GM18505 (cell line): ENCODE measurements around the gene GET4.

Experiments
- ATAC-seq: cut with Tn5 transposase; IDR thresholded peaks from one replicate; pipeline ENCODE4 v1.9.1; 2021; ENCODE audit not compliant: unreplicated experiment
- POLR2A ChIP-seq: IDR thresholded peaks from 4 replicates; pipeline ENCODE4 v1.6.1; 2011; ENCODE audit warnings: borderline replicate concordance; ENCODE audit not compliant: insufficient read depth, insufficient read length; ENCODE audit errors: extremely low read depth

The GET4 gene, protein sequence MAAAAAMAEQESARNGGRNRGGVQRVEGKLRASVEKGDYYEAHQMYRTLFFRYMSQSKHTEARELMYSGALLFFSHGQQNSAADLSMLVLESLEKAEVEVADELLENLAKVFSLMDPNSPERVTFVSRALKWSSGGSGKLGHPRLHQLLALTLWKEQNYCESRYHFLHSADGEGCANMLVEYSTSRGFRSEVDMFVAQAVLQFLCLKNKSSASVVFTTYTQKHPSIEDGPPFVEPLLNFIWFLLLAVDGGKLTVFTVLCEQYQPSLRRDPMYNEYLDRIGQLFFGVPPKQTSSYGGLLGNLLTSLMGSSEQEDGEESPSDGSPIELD

DNA sequence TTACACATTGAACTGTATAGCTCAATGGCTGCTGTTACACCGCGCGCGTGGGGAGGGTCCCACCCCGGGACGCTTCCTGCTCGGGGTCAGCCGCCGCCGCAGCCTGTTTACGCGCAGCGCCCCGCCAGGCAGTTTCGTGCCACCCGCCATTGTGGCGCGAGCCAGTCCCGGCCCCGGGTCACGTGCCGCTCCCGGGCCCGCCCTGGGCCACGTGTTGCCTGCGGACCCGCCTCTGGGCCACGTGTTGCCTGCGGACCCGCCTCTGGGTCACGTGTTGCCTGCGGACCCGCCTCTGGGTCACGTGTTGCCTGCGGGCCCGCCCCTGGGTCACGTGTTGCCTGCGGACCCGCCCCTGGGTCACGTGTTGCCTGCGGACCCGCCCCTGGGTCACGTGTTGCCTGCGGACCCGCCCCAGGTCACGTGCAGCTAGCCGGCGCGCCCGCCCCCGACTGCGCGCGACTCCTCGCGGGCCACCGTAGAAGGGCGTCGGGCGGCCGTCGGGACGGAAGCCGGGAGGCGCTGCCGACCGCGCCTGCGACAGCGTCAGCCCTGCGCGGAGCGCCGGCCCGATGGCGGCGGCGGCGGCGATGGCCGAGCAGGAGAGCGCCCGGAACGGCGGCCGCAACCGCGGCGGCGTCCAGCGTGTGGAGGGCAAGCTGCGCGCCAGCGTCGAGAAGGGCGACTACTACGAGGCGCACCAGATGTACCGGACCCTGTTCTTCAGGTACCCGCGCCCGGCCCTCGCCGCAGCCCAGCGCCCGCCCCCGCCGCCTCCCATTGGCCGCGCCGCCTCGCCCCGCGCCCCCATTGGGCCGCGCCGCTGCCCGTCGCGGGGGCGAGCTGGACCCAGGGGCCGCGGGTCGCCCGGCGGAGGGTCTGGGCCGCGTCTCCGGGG lies at the start of gene GET4:
TSS of gene GET4 (plus strand) at position 478 of the 895 bp plus-strand sequence. CDS start at position 570, 92 bp downstream.
- TF ChIP-seq POLR2A = peak; percentile 79
- peak; percentile 66 for ATAC-seq

DNA sequence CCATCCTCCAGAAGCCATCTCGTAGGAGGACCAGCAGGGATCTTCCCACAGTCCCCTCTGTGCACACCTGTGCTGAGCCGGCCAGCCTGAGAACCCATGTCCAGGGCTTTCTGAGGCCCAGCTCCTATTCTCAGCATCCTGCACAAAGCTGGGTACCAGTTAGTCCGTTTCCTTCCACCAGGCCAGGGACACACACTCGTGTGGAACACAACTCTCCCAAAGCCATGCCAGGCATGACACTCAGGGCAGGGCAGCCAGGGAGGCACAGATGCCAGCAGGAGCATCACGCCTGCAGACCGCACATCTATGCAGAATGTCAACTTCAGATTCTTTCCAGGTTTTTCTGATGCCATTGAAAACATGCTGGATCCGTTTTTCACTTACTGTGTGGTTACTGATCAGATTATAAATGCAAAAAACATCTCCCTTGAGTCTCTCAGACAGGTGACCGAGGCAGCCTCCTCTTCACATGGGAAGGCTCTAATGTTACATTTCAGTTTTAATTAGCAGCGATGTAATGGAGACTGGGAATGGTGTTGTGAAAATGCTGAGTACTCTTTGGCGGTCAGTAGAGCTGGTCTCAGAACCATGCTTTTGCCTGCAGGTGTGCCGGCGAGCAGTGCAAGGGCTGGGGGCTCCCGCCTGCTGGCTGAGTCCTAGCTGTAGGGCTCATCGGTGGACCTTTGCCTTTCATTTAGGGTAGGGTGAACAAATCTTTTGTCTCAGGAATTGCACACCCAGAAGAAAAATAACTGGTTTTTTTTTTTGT lies 47.4 kb upstream of the GET4 start:
- ATAC-seq = no peak
- no peak for TF ChIP-seq POLR2A

DNA sequence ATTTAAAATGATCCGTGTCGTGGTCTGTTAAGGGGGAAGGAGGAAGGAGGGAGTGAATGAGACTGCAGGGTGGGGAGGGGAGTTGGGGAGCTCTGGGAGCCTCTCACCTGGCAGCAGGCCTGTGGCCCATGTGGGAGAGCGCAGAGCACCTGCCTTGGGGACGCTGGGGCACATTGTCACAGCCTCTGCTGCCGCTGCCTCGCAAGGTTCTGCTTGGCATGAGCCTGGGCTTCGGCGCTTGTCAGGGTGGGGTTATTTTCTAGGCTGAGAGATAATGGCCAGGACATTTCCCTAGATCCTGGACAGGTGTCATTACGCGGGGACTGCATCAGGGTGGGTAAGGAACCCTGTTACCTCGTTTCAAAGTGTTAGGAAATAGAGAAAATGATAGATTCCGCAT lies 46.3 kb upstream of the GET4 start:
- ATAC-seq = no peak
- no peak for TF ChIP-seq POLR2A

DNA sequence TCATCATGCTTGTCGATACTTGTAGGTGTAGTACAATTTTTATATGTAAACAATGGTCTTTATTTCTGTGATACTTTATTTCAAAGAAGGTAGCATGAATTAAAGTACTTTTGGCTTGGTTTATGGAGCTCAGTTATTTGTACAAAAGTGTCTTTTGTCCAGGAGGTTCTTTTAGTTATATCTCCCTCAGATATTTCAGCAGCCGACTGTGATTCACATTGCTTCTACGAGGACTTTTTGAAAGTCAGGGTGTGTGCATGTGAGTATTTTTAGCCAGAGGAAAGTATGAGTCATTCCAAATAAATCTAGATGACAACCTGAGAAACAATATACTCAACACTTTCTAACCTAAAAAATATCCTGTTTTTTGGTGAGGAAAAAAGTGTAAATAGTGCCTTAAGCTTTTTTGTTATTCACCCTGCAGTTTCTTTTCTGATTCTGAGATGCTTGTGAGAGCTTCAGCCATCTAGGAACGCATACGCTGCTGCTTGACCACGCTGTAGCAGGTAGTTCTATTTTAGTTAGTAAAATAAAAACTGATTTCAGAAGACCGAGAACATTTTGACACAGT lies 44.7 kb upstream of the GET4 start:
- ATAC-seq = peak; percentile 44

DNA sequence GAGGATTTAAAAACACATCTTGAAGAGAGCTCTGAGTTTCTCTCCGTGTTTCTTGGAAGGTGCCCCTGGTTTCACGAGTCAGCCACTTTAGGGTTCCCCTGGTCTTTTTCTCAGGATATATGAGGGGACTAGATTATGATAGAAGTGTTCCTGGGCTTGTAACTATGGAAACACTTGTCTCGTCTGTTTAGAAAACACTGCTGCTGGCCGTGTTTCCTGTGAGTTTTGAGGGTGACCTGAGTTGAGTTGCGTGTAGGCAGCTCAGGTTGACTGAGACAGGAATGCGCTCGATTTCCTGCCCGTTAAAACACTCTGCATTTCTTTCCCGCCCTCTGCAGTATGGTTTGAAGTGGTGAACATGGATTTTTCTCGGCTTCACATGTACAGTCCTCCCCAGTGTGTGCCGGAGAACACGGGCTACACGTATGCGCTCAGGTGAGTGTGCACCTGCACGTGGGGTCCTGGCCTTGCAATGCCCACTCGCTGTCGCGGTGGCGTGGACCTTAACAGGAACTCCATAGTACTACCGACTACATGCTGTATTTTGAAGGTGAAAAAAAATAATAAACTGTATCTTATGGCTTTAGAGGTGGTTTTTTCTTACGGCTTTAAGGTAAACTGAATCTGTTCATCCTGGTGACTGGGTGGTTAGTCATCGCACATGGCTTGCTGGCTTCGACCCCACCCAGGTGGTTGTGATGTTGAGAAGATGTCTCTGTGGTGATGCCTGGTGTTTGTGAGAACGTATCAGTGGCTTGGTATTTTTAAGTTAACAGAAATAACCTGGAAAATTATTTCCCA lies 44.0 kb upstream of the GET4 start, which contains the start of gene SUN1:
TSS of gene SUN1 (plus strand) at position 310 of the 801 bp plus-strand sequence. CDS start at position 359, 49 bp downstream.
- TF ChIP-seq POLR2A = peak; percentile 10
- ATAC-seq = peak; percentile 39

More for the DNA sequence above, 44.7 kb upstream of the GET4 start:
- no peak for TF ChIP-seq POLR2A

DNA sequence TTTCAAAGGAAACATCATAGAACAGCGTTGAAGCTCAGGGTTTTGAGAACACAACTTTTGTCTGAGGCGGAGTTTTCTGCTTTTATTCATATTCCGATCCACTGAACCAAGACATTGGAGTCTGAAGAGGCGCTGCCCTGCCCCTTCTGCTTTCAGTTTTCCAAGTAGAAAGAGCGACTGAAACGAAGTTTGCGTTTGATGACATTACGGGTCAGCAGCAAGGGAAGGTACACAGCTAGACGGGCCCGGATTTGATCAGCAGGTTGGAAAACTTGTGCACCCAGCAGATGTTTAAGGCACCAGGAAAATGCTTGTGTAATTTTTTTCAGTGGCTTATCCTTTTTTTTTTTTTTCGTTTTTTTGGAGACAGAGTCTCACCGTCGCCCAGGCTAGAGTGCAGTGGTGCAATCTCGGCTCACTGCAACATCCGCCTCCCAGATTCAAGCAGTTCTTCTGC lies 43.4 kb upstream of the GET4 start:
- ATAC-seq = no peak
- no peak for TF ChIP-seq POLR2A

DNA sequence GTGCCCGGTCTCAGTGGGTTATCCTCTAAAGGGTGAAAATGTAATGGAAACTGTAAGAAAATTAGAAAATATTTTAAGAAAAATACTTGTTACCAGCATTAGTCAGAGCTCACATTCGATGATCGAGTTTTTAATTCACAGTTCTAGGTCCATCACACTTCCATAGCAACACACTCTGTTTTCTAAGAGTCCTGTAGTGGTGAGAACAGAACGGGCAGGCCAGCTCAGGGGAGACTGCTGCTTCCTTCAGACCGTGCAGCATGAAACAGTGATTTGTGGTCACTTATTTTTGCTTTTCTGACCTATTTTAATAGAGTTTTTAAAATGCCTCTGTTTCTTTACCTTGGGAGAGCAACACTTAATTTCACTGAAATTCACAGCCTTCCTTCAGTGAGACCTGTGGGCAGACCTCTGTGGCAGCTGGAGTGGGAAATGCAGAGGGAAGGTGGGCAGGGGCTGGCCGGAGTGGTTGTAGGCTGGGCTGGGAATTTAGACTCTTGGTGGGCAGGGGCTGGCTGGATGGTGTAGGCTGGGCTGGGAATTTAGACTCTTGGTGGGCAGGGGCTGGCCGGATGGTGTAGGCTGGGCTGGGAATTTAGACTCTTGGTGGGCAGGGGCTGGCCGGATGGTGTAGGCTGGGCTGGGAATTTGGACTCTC lies 42.6 kb upstream of the GET4 start:
- TF ChIP-seq POLR2A = no peak
- ATAC-seq = no peak

DNA sequence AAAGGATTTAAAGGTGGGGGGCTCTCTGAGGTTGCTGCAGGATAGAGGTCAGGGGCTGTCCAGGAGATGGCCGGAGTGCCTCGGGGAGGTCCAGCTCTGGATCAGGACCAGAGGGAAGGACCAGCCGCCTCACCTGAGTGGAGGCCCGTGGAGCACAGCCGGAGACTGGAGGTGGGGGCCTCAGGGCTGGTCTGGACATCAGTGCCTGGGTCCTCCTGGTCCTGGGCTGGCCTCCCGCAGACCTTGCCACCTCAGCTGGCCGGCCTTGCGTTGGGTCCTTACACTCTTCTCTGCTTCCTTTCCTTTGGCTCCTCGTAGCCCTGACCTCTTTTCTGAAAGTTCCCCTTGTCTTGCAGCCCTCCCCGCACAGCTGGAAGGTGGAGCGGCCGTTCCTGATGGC lies 42.1 kb upstream of the GET4 start:
- no peak for TF ChIP-seq POLR2A
- no peak for ATAC-seq

DNA sequence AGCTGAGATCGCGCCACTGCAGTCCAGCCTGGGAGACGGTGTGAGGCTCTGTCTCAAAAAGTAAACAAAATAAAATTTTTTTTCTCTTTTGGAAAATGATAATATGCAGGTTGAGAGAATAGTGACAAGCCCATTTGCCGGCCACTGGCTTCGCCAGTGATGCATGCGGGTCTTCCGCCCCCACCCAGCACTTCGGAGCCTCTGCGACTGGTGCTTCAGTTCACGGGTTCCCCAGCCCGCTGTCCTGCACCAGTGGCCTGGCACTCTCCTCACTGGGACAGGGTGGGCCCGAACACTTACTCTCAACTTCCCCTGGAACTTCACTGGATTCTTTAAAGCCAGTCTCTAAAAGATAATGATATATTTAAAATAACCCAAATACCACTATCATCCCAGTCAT lies 41.3 kb upstream of the GET4 start:
- ATAC-seq = no peak
- TF ChIP-seq POLR2A = no peak

DNA sequence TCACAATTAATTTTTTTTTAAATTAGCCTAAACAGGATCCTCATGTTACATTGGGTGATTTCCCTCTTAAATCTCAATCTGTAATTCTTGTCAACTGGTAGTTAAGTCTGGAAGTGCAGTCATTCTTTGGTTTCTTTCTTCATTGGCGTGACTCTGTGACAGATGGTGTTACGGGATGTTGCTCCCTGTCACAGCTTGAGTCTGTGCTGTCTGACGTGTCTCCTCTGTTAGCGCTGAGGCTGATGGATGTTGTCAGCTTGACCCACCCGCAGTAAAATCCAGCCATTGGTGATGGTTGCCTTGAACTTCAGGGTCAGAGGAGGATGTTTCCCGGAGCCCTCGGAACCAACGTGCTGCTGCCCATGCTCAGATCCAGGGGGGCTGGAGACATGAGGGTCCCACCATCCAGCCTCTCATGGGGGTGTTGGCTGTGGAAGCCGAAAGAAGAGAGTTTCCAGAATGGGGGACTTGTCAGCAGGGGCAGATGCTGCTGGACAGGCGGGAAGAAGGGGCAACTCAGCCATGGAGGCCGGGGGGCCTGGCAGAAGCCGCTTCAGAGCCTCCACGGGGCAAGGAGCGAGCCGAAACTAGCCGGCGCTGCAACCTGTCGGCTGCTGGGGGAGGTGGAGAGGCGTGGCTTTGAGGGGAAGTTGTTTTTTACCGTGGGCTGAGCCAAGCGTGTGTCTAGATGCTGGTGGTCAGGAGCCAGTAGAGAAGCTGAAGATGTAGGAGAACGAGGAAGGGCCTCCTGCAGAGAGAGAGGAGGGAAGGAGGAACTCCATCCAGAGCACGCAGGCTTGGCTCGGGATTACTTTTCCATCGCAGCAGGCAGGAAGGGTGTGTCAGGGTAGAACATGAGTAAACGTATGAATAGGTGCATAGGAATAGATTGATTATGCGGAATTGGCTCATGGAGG lies 40.6 kb upstream of the GET4 start:
- ATAC-seq = no peak
- TF ChIP-seq POLR2A = no peak

DNA sequence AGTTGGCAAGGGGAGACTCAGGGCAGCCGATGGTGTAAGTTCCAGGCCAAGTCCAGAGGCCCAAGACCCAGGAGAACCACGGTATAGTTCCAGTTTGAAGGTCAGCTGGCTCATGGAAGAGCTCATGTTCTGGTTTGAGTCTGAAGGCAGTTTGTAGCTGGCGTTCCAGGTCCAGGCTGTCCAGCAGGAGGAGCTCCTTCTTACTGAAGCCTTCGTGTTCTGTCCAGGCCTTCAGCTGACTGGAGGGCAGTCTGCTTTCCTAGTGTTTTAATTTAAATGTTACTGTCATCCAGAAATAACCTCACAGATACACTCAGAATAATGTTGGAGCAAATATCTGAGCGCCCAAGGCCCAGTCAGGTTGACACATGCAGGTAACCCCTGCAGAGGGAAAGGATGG lies 39.9 kb upstream of the GET4 start:
- ATAC-seq = no peak
- no peak for TF ChIP-seq POLR2A

DNA sequence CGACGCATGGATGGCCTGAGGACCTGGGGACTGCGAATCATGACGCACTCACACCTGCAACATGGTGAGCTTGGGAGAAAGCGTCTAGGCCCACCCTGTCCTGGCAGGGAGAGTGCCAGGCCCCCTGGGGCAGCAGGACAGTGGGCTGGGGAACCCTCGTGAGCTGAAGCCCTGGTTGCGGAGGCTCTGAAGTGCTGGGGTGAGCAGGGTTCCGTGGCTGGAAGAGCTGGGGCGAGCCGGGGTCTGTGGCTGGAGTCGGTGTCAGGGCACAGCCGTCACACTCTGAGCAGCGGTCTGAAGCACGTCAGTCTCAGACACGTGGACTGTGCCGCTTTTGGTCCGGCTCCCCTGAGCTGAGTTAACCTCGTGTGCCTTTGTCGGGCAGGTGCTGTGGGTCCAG lies 39.4 kb upstream of the GET4 start:
- TF ChIP-seq POLR2A = no peak
- ATAC-seq = no peak
